ENCODE data around the gene CENPP.
"Not testable (repeated sequence)": the region's sequence is repeated elsewhere in the genome, so short reads cannot be mapped to it uniquely, and the experiment has no call there.

The CENPP gene

DNA sequence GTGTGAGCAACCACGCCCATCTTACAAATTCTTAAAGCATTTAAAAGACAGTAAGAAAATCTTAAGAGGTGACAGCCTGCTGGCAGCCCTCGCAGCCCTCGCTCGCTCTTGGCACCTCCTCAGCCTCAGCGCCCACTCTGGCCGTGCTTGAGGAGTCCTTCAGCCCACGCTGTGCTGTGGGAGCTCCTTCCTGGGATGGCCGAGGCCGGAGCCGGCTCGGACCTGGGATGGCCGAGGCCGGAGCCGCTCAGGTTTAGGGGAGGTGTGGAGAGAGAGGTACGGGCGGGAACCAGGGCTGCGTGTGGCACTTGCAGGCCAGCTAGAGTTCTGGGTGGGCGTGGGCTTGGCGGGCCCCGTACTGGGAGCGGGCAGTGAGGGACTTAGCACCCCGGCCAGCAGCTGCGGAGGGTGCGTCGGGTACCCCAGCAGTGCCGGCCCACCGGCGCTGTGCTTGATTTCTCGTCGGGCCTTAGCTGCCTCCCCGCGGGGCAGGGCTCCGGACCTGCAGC, 219.3 kb downstream of the CENPP start:
- DNase-seq (ENCODE audit: low read depth): no peak

DNA sequence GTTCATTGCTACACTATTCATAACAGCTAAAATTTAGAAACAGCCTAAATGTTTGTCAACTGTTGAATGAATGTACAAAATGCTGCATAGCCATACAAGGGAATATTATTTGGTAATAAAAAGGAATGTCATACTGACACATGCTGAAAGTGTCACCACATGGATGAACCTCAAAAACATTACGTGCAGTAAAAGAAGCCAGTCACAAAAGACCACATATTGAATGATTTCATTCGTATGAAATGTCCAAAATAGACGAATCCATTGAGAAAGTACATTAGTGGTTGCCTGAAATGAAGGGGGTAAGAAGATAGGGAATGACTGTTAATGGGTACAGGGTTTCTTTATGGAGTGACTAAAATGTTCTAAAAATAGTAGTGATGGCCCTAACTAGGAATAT, 221.6 kb downstream of the CENPP start:
- no peak for DNase-seq (ENCODE audit: low read depth)

DNA sequence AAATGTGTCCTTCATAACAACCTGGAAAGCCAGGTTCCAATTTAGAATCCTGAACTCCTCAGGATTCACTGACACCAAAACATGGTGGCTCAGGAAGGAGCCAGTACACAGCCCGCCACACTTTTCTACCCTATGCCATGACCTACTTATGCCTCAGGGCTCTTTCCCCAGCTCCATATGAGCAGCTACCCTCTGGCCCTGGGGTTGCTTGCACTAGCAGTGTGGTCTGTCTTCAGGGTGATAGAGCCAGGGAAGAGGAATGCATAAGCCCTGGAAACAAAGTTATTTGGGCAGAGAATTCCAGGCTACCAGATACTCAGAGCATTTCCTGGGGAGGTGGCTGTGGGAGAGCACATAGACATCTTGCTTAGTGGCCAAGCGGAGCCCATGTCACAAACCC, 225.0 kb downstream of the CENPP start:
- no peak for DNase-seq (ENCODE audit: low read depth)

DNA sequence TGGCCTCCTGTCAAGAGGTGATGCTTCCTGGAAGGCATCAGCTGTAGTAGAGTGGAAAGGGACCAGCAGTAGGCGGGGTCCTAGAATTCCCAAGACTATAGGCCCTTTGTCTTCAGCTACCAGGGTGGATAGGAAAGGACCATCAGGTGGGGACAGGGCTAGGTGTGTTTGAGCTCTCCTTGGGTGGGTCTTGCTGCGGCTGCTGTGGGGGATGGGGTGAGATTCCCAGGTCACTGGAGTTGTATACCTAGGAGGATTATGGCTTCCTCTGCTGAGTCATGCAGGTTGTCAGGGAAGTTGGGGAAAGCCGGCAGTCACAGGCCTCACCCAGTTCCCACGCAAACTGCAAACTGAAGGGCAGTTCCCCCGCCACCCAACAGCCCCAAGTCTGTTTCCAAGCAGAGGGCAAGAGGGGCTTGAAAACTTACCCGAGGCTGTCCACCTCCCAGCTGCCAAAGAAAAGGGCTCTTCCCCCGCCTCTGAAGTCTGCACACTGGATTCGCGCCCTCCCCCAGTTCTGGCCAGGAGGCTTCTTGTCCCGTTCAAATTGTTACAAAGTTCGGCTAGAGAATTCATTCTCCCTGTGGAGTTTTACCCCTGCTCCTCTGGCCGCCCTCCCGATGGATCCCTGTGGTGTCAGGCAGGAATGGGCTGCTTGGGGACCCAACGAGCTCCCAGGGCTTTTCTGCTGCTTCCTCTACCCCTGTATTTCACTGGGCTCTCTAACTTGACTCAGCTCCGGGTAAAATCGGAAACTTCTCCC, 233.0 kb downstream of the CENPP start:
- DNase-seq (ENCODE audit: low read depth): no peak

DNA sequence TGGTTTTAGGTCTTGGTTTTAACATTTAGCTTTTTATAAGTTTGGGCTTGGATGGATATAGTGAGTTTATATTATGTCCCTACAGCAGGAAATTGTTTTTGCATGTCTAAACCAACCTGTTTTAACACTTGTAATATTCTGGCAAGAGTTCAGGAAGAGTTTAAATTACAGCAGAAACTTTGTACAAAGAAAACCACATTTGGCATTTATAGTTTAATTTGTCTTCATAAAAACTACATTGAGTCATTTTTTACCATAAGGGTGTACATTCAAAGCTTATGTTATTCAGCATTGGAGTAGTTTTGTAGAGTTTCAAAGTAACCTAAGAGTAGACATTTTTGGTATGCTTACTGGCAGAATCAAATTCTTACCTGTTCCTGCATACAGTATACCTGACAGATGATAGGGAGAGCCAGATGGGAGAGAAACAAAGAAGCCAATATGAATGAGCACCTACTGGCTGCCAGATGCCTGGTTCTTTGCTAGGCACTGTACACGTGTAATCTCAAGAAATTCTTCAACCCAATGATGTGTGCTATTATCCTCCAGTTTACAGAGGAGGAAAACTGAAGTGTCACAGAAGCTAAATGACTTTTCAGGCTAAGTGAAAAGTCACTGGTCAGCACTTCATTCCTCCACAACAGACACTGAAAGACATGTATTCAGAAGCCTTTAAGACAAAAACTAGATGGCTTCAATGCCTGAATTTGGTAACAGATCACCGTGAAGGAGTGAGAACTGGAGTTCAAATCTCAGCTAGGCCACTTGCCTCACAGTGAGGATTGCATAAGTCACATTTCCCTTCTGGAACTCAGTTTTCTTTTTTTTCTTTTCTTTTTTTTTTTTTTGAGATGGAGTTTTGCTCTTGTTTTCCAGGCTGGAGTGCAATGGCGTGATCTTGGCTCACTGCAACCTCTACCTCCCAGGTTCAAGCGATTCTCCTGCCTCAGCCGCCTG, 235.9 kb downstream of the CENPP start:
- DNase-seq (ENCODE audit: low read depth): no peak

DNA sequence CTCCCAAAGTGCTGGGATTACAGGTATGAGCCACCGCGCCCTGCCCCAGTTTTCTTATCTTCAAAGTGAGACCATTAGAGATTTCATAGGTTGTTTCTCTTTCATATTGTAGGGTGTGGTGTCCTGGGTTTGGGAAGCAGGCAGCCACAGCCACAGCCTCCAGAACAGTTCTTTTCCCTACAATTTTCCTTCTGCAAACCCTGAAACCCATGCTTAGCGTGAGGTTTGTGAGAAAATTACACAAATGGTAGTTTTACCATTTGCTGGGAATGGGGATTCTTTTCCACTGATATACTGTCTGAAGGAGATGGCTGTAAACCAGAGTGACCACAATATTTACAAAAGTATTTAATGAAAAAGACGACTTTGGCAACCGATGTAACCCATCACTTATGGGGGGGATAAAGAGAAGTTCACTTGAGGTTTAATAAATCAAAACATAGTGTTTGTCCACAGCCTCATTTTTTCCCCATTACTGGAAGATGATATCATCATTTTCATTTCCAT, 236.8 kb downstream of the CENPP start:
- DNase-seq (ENCODE audit: low read depth): no peak

DNA sequence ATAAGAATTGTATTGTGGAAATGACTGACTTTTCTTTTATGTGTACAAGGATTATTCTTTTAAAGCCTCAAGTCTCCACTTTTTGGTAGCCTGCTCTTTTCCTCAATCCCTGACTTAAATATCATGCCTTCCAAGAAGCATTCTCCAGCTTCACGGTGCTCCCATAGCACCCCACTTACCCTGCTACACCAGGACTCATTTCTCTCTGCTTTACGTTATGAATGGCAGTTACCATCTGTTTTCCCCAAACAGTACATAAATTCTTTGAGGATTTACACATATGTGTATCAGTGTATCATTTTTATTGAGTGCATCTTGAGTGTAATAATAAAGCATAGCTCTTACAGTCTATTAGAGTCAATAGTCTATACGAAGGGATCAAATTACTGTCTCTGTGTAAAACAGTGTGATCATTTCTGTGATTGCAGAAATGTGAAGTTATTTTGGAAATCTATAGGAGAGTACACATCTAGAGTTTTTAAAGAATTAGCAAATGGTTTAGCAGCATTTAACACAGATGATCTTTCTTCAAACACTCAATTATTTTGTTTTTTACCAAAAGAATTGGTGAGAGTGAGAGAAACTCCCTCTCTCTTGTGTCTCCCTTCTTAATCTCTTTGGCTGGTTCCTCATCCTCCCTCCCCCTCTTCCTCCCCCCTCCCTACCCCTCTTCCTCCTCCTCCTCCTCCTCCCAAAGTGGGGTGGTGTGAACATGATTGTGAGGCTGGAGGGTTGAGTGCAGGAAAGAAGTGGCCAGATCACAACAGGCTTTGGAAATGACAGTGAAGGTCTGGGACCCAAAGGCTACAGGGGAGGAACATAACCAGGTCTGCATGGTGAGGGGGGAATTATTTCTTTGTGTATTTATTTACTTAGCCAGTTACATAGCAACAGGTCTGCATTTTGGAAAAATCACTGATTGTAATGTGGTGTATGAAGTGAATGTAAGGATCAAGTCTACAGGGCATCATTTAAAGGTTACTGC, 237.7 kb downstream of the CENPP start:
- DNase-seq (ENCODE audit: low read depth): no peak

DNA sequence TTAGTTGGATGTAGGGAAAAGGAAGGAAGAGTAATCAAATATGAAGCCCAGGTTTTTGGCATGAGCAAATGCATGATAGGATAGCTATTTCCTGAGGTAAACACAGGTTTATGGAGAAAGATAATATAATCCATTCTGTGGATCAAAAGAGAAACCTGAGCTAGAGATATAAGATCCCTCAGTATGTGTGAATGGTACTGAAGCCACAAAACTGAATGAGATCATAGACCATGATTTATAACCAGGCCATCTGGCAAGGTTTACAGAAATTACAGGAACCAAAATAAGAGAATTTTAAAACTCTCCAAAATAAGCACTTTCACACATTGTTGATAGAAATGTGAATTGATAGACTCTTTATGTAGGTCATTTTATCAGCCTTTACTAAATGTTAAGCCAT, 238.8 kb downstream of the CENPP start:
- no peak for DNase-seq (ENCODE audit: low read depth)

DNA sequence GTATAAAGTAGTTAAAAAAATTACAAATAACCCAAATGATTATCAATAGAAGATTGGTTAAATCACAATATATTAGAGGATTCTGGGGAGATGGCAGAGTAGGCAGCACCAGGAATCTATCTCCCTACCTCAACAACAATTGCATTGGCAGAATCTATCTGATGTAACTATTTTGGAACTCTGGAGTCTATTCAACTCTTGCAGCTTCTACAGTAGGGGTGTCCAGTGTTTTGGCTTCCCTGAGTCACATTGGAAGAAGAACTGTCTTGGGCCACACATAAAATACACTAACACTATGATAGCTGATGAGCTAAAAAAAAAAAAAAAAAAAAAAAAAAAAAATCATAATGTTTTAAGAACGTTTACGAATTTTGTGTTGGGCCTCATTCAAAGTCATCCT, 239.2 kb downstream of the CENPP start:
- DNase-seq (ENCODE audit: low read depth): no peak

DNA sequence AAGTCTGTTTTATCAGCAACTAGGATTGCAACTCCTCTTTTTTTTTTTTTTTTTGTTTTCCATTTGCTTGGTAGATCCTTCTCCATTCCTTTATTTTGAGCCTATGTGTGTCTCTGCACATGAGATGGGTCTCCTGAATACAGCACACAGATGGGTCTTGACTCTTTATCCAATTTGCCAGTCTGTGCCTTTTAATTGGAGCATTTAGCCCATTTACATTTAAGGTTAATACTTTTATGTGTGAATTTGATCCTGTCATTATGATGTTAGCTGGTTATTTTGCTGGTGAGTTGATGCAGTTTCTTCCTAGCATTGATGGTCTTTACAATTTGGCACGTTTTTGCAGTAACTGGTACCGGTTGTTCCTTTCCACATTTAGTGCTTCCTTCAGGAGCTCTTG, 246.1 kb downstream of the CENPP start:
- not testable (repeated sequence) for DNase-seq (ENCODE audit: low read depth)

DNA sequence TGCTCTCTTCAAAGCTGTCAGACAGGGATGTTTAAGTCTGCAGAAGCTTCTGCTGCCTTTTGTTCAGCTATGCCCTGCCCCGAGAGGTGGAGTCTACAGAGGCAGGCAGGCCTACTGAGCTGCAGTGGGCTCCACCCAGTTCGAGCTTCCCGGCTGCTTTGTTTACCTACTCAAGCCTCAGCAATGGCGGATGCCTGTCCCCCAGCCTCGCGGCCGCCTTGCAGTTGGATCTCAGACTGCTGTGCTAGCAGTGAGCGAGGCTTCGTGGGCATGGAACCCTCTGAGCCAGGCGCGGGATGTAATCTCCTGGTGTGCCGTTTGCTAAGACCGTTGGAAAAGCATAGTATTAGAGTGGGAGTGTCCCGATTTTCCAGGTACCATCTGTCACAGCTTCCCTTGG, 247.9 kb downstream of the CENPP start:
- not testable (repeated sequence) for DNase-seq (ENCODE audit: low read depth)

DNA sequence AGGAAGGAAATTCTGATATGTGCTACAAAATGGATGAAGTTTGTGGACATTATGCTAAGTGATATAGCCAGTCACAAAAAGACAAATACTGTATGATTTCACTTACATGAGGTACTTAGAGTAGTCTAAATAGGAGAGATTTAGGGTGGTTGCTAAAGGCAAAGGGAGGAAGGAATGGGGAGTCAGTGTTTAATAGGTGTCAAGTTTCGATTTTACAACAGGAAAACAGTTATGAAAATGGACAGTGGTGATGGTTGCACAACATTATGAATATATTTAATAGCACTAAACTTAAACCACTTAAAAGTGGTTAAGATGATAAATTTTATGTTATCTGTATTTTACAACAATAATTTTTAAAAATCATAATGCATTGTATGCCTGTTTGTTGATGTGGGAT, 250.4 kb downstream of the CENPP start:
- DNase-seq (ENCODE audit: low read depth): no peak

DNA sequence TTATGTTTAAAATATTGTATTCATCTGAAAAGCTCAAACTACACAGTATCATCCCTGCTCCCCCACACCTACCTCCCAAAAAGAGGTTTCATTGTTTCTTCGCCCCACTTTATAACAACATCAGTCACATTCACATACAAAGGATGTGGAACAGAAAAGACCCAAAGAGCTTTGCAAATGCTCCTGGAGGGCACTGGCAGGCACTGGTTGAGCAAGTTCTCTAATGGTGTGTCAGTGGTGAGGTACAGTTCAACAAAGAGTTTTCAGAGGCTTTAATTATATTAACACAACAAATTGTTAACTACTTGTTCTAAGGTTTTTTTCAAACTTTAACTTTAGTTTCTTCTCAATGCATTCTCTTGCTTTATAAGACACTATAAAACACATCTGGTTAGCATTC, 264.2 kb downstream of the CENPP start:
- no peak for DNase-seq (ENCODE audit: low read depth)

DNA sequence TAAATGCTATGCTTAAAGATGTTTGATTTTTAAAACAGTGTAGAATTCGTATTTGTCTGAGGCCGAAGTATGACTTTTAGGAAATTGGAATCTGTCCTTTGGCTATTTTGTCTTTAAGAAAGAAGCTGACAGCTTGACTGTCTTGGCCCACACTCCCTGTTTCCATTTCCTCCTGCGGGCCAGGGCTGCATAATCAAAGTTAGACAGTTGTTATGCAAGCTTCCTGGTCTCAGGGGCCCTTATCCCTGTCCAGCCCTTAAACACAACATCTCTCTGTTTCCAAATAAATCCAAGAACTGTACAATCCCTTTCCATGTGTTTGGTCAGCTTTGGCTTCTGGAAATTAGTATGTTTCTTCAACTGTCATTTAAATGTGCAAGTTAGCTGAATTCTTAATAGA, 264.6 kb downstream of the CENPP start:
- no peak for DNase-seq (ENCODE audit: low read depth)

DNA sequence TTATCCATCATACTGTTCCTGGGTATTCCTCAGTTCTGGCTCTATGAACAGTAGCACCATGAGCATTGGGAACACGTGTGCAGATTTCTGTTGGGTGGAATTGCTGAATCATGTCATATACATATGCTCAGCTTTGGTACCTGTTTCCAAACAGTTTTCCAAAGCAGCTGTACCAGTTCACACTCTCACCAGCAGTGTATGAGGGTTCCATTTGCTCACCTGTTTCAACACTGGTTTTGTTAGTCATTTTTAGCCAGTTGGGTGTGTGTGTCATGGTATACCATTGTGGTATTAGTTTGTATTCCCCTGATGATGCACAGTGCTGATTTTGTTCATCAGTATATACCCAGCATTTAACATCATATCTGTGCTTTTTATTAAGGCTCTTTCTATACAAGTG, 266.8 kb downstream of the CENPP start:
- DNase-seq (ENCODE audit: low read depth): no peak

DNA sequence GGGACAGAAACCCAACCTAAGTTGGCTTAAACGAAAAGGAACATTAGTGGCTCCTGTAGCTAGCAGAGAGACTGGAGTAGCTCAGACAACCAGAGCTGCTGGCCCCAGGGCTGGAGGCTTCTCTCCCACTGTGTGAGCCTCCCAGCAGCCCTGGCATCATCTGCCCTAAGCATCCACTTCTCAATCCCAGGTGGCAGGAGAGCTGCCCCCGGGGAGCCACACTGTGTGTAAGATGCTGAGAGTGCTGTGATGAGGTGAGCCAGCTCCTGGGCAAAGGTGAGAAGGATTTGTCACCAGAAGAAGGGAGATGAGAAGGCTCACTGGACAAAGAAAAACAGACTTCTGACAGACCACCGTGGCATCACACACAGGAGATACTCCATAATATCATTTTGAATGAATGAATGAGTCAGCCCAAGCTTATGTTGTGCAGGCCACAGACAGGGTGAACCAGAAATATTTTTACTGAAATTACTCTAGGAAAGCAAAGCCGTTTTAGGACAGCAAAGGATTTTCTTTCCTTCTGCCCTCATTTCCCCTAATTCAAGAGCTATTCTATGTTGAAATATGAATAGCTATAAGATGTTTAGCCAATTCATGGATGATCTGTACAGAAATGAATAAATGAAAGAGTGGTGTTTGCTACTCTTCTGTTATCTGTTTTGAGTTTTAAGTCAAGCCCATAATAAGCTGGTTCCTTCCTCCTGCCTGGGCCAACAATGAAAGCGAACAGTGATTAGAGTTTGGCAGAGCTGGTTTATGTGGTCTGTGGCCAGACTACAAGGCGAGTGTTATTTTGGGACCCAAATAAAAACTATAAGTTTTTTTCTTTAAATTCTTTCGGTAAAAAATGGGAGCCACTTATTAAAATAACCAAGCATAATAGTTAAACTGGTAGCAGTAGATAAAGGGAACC, 267.5 kb downstream of the CENPP start:
- no peak for DNase-seq (ENCODE audit: low read depth)

DNA sequence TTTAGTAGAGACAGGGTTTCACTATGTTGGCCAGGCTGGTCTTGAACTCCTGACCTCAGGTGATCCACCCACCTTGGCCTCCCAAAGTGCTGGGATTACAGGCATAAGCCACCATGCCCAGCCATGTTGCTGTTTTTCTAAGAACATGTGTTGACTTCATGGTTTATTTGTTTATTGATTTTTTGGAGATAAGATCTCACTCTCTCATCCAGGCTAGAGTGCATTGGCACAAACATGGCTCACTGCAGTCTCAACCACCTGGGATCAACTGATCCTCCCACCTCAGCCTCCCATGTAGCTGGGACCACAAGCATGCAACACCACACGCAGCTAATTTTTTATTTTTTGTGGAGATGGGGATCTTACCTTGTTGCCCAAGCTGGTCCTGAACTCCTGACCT, 269.3 kb downstream of the CENPP start:
- DNase-seq (ENCODE audit: low read depth): not testable (repeated sequence)

DNA sequence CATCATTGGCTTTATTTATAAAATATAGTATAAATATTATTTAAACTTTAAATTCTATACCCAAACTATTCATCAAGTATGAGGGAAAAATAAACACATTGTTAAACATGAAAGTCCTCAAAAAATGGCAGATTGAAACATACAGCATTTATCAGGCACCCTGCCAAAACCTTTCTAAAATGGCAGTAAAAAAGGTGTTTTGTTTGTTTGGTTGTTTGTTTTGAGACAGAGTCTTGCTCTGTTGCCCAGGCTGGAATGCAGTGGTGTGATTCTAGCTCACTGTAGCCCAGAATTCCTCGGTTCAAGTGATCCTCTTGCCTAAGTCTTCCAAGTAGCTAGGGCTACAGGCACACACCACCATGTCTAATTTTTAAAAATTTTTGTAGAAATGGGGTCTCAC, 270.2 kb downstream of the CENPP start:
- DNase-seq (ENCODE audit: low read depth): no peak

DNA sequence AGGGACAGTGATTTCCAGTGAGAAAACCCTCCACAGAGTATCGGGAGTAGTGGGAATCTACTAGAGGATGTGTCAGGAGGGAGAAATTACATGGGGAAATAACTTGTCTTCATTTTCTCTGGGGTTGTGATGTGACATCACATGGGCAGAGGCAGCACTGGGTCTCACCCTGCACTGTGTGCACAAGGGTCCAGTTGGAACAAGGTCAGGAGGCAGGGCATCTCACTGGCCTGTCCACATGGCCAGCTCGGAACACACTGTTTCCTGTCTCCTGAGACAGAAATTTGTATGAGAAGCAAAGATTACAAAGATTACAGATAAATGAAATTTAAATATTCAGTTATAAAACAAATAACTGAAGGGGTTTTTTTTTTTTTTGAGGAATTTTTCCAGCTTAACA, 272.6 kb downstream of the CENPP start:
- no peak for DNase-seq (ENCODE audit: low read depth)

DNA sequence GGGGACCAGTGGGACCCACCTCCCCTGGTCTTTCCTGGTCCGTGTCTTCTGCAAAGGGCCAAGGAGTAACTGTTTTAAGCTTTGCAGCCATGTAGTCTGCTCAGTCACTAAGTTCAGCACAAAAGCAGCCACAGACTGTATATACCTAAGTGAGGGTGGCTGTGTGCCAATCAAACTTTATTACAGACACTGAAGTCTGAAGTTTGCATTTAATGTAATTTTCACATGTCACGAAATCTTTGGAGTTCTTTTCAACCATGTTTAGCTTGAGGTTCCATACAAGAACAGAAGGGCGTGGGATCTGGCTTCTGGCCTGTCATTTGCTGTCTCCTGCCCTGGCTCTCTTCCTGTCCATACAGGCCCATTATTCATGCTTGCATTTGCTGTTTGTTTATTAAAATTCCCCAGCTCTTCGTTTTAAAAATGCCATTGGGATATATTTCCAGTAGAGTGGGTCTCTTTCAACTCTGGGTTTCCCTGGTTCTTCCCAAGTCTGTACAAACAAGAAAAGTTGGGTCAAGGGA, 274.2 kb downstream of the CENPP start:
- no peak for DNase-seq (ENCODE audit: low read depth)

Measured in stimulated activated CD8-positive, alpha-beta memory T cell treated with anti-CD3 and anti-CD28 coated beads, Interleukin-12 subunit alpha, Interleukin-12 subunit beta, amount 100 ng/mL, for 1 hour (primary cell).